ENCODE results near the gene FOXD3. TPM values are rescaled to one million over a fixed set of nuclear protein-coding genes. Genes with fewer than 3 reads are reported as not detected.

The FOXD3 gene
- total and polyA plus RNA-seq, 4 donors = under 0.01 to 0.05 TPM; not detected in 2

GRCh38 chr1:63328781-63329180, 6.4 kb downstream of the FOXD3 start:
- peaks cover 4 to 43% (median 28%) of the 10 kb centered on the region in 4 donors for H3K27me3 ChIP-seq (ENCODE audit: control insufficient read depth in 4 of 4, insufficient read depth in 4 of 4, low read length in 3 of 4)
- no peak overlapping the region for H3K27ac ChIP-seq (ENCODE audit: low read depth in 1 of 2, low read length in 2 of 2)
- no peak for TF ChIP-seq HNF4G (IDR thresholded peaks at IDR 0.05)
- no peak for TF ChIP-seq RAD21 (IDR thresholded peaks at IDR 0.05)
- no peak for TF ChIP-seq FOXA1 (IDR thresholded peaks at IDR 0.05)
- no peak for TF ChIP-seq REST (IDR thresholded peaks at IDR 0.05)
- no peak for TF ChIP-seq ZBTB33 (IDR thresholded peaks at IDR 0.05)
- TF ChIP-seq YY1 (IDR thresholded peaks at IDR 0.05) = no peak
- TF ChIP-seq CTCF (IDR thresholded peaks at IDR 0.05; ENCODE audit: low read depth, low read length, missing input control) = no peak
- TF ChIP-seq ATF3 (IDR thresholded peaks at IDR 0.05) = no peak
- no peak for TF ChIP-seq EGR1 (IDR thresholded peaks at IDR 0.05; ENCODE audit: low read depth in 2 of 2)
- no peak for TF ChIP-seq GABPA (IDR thresholded peaks at IDR 0.05 in 1 of 2, conservative IDR thresholded peaks at IDR 0.05 in 1 of 2)
- no peak for TF ChIP-seq JUND (IDR thresholded peaks at IDR 0.05)
- no peak for TF ChIP-seq TAF1 (conservative IDR thresholded peaks at IDR 0.05)
- no peak for TF ChIP-seq MAX (IDR thresholded peaks at IDR 0.05)
- no peak for TF ChIP-seq HNF4A (conservative IDR thresholded peaks at IDR 0.05)
- TF ChIP-seq FOXA2 (IDR thresholded peaks at IDR 0.05) = no peak
- no peak for TF ChIP-seq SP1 (IDR thresholded peaks at IDR 0.05)
- no peak for TF ChIP-seq RXRA (IDR thresholded peaks at IDR 0.05)
- no peak for TF ChIP-seq NR2F2 (IDR thresholded peaks at IDR 0.05)
- H3K4me3 ChIP-seq (ENCODE audit: low read depth in 1 of 3, low read length in 3 of 3) = no peak overlapping the region
- H3K4me1 ChIP-seq (ENCODE audit: control insufficient read depth in 4 of 4, insufficient read depth in 4 of 4, low read length in 3 of 4) = peaks cover 0 to 9% (median 6%) of the 10 kb centered on the region in 4 donors
- no peak overlapping the region for H3K9ac ChIP-seq (ENCODE audit: low read depth in 1 of 2, low read length in 2 of 2)
- H3K9me3 ChIP-seq (ENCODE audit: control insufficient read depth in 4 of 4, low read length in 3 of 4) = peaks cover 0 to 6% (median 1%) of the 10 kb centered on the region in 4 donors
- H3K36me3 ChIP-seq (ENCODE audit: control insufficient read depth in 4 of 4, insufficient read depth in 3 of 4, low read depth in 1 of 4, low read length in 3 of 4) = no peaks in the 10 kb centered on the region
- DNase-seq (ENCODE audit: low spot score) = no peak
- WGBS = 78% methylated on average over 9 of the region's 9 CpGs
